GM15510 (cell line): ENCODE results near the gene CCDC92.

Experiments used
- POLR2A ChIP-seq: IDR thresholded peaks from 3 replicates; pipeline ENCODE4 v1.6.1; 2011; ENCODE audit warnings: borderline replicate concordance; ENCODE audit not compliant: insufficient read length; ENCODE audit errors: extremely low read depth

Gene CCDC92

DNA sequence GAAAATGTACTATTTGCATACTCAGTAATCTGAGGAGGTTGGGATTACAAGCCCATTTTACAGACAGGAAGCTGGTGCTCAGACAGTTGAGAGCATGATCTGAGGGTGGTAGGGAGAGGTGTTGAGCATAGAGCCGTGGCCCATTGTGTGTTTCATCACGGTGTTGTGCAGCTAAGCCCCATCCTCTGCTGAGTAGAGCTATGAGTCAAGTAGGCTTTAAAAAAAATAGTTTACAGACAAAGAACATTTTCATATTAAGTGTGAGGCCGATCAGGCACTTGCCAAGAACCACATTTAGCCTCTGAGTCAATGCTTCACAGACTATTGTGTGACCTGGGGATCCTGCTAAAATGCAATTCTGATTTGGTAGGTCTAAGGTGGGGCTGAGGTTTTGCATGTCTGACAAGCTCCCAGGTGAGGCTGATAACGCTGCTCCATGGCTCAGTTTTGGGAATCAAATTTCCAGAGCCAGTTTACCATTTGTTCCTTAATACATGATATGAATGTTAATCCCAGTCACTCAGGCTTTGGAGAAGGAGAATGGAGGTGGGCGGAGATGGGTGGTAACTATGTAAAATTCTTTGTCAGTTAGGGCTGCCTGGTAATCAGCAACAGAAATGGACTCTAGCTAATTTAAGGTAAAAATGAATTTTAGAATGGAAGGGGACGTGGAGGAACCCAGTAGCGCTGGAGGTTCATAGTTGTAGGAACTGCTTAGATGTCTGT is 22.6 kb upstream of the CCDC92 start:
- TF ChIP-seq POLR2A, result no peak

DNA sequence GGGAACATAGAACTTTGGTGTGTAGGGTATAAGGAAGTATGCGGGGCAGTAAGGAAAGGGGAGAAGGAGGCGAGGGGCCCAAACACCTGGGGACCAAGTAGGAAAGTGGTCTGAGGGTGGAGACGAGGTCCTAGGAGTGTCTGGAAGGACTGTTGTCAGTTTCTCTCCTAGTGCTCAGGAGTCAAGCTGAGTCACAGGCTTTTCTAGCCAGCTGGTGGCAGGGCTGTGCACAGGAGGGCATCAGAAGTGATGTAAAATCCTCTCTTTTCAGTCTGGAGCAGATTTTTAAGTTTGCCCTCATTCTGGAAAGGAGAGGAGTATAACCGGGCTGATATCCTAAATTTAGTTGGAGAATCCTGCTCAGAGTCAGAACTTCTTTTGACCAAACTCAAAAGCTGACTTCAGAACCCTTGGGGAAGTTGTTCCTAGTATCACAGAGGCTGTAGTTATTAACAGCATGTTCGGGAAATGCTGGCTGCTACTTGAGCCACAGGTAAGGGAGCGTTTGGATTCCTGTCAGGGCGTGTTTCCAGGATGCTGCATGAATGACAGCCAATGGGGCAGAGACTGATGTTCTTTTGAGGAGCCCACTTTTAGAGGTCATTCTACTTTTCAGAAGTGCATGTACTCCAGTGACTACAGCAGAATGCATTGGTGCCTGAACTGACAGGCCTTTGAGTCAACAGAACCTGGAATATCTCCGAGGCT is 19.6 kb upstream of the CCDC92 start:
- TF ChIP-seq POLR2A, result no peak

DNA sequence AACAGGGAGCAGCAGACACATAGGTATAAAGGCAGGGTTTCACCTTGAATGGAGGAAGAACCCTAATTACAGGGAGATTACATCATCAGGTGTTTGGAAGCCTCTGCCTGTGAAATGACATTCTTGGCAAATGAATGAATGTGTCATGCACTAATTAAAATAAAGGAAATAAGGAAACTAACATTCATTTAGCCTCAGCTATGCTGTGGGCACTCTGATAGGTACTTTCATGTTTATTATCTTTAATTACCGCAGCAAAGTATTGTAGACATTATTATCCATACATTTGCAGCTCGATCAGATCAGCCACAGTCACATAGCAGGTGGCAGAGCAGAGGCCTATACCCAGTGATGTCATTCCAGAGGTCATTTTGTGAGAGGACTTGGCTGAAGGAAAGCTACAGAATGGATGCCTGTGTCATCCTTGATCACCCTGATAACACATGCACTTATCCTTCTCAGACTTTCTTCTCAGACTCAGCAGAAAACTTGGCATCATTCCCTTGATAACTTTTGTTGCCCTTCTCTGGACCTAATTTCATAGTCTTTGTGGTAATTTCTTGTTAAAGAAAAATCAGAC is 18.8 kb upstream of the CCDC92 start:
- TF ChIP-seq POLR2A, result no peak

DNA sequence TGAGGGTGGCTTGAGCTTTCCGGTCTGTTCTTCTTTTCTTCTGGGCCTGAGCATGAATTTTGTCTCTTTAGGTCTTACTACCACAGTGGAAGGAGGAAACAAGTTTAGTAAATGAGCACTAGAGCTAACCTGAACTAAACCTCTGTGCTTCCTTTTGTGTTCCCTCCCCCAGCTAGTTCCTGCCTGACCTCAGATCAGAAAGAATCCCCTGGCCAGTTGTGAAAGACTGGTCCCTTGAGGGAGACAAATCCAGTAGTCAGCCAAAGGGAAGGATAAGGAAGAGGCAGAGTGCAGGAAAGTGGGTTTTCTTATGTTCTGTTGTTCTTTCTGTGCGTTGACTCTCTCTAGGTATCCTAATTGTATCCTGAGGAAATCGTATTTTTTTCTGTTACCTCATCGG is 17.9 kb upstream of the CCDC92 start:
- no peak for TF ChIP-seq POLR2A

DNA sequence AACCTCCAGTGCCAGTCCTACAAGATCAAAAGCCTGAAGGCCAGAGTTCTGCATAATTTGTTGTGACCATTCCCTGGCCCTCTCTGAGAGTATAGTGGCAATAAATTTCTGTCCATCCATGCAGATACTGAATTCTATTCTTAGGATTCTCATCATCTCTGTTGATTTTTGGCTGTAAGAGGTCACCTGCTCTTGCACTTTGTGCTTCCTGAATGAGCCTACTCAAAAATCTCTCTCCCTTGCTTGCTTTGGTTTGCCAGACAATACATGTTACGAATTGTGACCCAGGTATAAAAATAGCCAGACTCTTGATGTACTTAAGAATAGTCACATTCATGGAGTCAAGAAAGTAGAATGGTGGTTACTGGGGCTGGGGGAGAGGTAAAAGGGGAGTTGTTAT is 17.1 kb upstream of the CCDC92 start:
- TF ChIP-seq POLR2A, result no peak

DNA sequence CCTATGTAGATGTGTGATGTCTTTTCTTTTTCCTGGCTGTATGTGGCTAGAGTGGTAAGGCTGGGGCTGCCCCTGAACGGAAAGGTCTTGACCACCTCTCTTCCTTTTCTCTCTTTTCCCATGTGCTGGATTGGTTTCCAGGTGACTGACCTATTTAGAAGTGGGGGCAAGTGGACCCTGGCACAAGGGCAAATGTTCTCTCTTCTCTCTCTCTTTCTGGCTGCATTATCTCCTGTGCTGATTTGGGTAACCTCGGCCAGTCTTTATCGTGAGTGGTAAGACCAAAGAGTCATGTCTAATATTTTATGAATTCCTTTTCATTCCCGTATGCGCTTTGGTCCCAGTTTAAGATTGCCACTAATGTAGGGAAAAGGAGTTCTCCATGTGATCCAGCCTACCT is 16.5 kb upstream of the CCDC92 start:
- no peak for TF ChIP-seq POLR2A

DNA sequence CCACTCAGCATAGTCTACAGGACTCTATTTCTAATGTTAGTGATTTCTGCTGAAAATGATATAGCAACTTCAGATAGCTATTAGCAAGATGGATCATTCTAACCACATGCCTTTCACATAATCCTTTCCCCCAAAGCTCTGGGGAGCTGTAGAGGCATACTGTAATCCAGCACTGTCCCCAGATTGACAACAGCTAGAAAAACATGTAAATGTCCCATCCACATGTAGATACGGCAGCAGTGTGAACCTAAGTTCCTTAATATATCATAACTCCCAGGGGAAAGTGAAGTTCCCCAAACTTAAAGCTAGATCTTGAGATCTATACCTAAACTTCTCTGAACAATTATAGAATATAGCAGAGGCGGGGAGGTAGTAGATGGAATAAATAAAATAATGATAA is 14.4 kb upstream of the CCDC92 start:
- no peak for TF ChIP-seq POLR2A

DNA sequence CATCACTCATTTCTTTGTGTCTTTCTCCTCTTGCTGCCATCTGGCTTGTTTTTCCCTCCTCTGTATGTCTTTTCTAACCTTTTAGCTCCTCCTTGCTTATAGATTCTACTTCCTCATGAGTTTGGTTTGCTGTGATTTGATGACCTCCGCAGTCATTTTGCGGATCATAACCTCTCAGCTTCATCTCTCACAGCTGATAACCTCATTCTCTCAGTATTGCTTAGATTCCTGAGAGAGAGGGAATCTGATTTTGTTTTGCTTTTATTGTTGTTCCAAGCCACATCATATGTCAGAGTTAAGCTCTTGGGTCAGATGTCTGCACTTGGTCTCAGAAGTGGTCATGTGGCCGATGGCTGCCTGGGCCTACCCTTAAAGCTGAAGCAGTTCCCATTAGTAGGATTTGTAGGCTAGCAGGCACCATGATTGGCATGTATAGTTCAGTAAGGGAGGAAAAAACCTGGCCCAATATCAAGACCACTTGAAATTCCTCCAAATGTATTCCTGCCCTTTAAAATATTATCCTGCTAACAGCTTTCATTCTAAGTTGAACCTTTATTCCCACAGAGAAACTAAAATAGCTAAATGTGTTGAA is 13.8 kb upstream of the CCDC92 start:
- TF ChIP-seq POLR2A, result no peak

DNA sequence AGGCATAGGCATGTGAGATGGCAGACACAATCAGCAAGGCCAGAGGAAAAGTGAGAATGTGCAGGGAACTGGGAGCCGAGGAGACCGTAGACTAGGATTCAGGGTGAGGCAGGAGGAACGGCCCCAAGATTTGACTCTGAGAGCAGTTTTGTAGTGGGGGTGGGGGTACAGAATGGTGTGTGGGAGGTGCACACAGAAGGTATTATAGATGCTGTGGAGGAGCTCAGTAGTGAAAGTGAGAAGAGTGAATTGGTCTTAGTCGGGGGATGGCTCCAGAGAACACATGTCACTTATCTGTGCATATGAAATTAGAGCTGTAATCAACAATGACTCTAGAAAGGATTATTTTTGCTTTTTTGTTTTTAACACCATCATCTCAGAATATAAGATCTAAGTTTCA is 12.3 kb upstream of the CCDC92 start:
- TF ChIP-seq POLR2A, result no peak

DNA sequence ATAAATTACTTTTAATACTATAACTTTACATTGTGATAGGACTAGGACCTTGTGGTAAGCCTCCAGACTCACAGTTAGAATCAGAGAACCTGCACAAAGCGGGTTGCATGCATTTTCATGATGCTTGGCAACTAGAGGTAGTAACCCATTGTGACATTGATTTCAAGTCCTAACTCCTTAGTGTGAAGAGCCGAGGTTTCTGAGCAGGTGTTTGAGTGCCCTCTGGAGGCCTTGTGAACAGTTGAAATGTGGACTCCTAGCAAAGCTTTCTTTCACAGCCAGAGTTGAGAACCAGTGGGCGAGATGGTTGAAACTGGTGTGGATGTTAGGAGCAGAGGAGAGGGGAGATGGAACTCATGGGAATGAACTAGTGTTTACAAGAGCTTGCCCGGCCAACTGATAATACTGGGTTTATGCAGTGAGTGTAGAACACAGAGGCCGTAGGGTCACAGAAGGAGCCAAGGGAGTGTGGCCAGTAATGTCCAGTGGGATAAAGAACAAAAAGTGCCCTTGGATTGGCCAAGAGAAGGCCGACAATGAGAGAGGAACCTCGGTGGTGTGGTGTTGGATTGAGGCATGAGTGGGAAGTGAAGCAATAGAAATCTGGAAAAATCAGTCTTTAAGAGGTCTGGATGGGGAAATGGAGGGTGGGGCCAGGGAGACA is 11.3 kb upstream of the CCDC92 start:
- TF ChIP-seq POLR2A, result no peak

DNA sequence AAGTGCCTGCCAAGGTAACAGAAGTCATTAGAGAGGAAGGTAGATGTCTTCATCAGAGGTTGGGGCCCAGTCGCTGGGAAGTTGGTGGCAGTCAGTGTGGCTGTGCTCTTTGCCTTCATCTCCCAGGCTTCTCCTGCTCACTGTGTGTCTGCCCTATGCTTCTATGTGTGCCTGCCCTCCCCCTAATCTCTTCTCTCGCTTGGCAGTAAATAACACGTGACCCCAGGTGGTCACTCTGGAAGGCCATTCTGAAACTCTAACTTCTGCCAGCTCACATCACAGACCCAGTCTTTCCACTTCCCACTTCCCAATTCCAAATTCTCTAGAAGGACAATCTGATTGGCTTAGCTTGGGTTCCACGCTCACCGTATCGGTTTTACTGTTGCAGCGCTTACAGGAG is 9.6 kb upstream of the CCDC92 start:
- TF ChIP-seq POLR2A, result no peak

DNA sequence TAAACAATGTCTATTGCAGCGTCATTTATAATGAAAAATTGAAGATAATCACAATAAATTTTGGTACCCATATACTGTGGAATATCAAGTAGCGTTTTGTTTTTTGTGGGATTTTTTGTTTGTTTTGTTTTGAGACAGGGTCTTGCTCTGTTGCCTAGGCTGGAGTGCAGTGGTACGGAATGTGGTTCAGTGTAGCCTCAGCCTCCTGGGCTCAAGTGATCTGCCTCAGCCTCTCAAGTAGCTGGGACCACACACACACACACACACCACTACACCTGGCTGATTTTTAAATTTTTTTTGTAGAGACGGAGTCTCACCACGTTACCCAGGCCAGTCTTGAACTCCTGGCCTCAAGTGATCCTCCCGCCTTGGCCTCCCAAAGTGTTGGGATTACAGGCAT is 6.9 kb upstream of the CCDC92 start:
- no peak for TF ChIP-seq POLR2A

DNA sequence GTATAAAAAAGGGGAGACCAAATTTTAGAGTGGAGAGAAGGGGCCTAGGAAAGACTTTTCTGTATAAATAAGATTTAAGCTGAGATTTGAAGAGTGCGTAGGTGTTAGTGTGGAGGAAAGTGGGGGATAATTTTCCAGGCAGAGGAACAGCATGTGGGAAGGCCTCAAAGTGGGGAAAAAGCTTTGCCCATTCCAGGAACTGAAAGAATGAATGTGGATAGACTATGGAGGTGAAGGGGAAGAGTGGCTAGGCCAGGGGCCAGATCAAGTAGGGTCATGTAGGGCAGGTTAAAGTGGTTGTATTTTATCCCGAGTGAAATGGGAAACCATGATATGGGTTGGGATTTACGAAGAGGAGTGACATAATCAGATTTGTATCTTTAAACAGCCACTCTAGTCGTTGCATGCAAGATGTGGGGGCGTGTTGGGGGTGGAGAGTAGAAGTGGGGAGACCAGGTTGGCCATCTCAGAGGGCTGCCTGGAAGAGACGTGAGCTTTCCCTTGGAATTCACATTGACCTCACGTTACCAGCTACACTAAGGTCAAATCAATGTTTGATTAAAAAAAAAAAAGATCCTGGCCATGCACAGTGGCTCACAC is 3.7 kb upstream of the CCDC92 start:
- TF ChIP-seq POLR2A, result no peak

DNA sequence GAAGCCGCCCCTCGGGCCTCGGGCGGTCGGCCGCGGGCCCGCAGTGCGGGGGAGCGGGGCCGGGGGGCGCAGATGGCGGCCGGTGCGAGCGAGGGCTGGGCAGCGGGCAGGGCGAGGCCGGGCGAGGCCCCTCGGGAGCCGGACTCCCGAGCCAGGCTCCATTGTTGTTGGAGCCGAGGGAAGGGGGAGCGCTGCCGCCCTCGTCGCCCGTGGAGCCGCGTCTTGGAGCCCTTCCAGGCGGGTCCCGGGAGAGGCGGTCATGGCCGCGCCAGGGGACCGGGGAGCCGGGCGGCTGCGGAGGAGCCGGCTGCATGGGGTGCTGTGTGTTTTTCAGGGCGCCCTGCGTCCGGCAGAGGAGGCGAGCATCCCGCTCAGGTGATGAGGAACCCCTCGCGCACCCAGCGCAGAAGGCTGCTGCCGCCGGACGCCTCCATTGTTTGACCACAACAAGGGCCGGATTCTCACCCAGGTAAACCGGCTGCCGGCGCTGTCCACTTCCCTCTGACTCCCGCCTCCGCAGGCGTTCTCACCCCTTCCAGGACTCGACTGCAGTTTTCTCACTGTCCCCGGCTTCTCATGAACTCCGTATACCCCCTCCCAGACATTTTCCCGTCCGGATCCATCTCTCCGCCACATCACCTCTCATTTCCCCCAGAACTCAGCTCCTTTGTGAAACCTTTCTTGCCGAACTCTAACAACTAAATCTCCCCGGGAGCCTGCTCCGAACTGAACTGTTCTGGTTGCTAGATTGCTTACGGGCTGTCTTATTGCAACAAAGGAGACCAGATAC is 1.1 kb upstream of the CCDC92 start:
- no peak for TF ChIP-seq POLR2A
